Esophagus squamous epithelium (tissue), 4 donors: Measurements from ENCODE around the gene TUBGCP3.

Source experiments
- CTCF ChIP-seq, 6 experiments: fragments of 450-650 bp in 4 of 6; fragments of 200-600 bp in 2 of 6; sonication (generic) in 2 of 6; IDR thresholded peaks; one replicate each; pipeline ENCODE4 v1.5.1; 2016 to 2019; ENCODE audit warnings: antibody characterized with exemption in 6 of 6, mild to moderate bottlenecking in 4 of 6, moderate library complexity in 4 of 6
- POLR2A ChIP-seq, 4 donors: fragments of 450-650 bp; IDR thresholded peaks; one replicate each; pipeline ENCODE4 v1.6.1; 2017; ENCODE audit warnings: antibody characterized with exemption in 4 of 4, mild to moderate bottlenecking in 4 of 4, moderate library complexity in 3 of 4

- TF ChIP-seq CTCF (IDR thresholded peaks at IDR 0.05) (no peak), POLR2A (IDR thresholded peaks at IDR 0.05) (no peak)
Observed at GRCh38 chr13:112622375-112622774, 34.4 kb upstream of the TUBGCP3 start.
